HEK293T (cell line): ENCODE data around the gene AKAP7.

Source experiments
- ARNT ChIP-seq: fragments of 450-650 bp; IDR thresholded peaks from 2 replicates; pipeline ENCODE4 v1.6.1; 2017; ENCODE audit warnings: mild to moderate bottlenecking
- CTBP1 ChIP-seq: fragments of 450-650 bp; IDR thresholded peaks from 2 replicates; pipeline ENCODE4 v1.6.1; 2016; ENCODE audit warnings: borderline replicate concordance
- ELF4 ChIP-seq: fragments of 450-650 bp; IDR thresholded peaks from 2 replicates; pipeline ENCODE4 v1.6.1; 2017; ENCODE audit warnings: antibody characterized with exemption
- FOXA1 ChIP-seq: fragments of 450-650 bp; IDR thresholded peaks from 2 replicates; pipeline ENCODE4 v1.6.1; 2016; ENCODE audit warnings: mild to moderate bottlenecking
- FOXM1 ChIP-seq: fragments of 450-650 bp; IDR thresholded peaks from 2 replicates; pipeline ENCODE4 v1.6.1; 2017; ENCODE audit warnings: mild to moderate bottlenecking, borderline replicate concordance
- HDGF ChIP-seq: fragments of 450-650 bp; IDR thresholded peaks from 2 replicates; pipeline ENCODE4 v1.6.1; 2017; ENCODE audit warnings: antibody characterized with exemption, borderline replicate concordance
- L3MBTL2 ChIP-seq: fragments of 450-650 bp; conservative IDR thresholded peaks from 2 replicates; pipeline ENCODE4 v1.6.1; 2016; ENCODE audit warnings: mild to moderate bottlenecking
- LEF1 ChIP-seq: fragments of 450-650 bp; IDR thresholded peaks from 2 replicates; pipeline ENCODE4 v1.6.1; 2017; ENCODE audit warnings: mild to moderate bottlenecking, borderline replicate concordance
- NFRKB ChIP-seq: fragments of 450-650 bp; IDR thresholded peaks from 2 replicates; pipeline ENCODE4 v1.6.1; 2016; ENCODE audit warnings: mild to moderate bottlenecking, moderate library complexity
- SP1 ChIP-seq: fragments of 450-650 bp; IDR thresholded peaks from 2 replicates; pipeline ENCODE4 v1.6.1; 2017
- SUZ12 ChIP-seq: fragments of 450-650 bp; IDR thresholded peaks from 2 replicates; pipeline ENCODE4 v1.6.1; 2016; ENCODE audit warnings: mild to moderate bottlenecking

- TF ChIP-seq FOXA1 (no peak), CTBP1 (no peak), NFRKB (no peak), LEF1 (no peak), SP1 (no peak), FOXM1 (no peak), ARNT (no peak), SUZ12 (no peak), ELF4 (no peak), L3MBTL2 (no peak), HDGF (no peak)
These were observed 38.5 kb upstream of the AKAP7 start for GRCh38 chr6:131096786-131097185.
